ENCODE data around the gene KIDINS220.

KIDINS220 gene

GRCh38 chr2:8836971-8837794, at the start of gene KIDINS220:
Gene KIDINS220 (minus strand): TSS chr2:8837613. CDS start chr2:8827093, 10,520 bp downstream.
- peak; percentile 87 for DNase-seq

- no peak for DNase-seq
These were observed 49.5 kb upstream of the KIDINS220 start for GRCh38 chr2:8886876-8887275.

GRCh38 chr2:8886202-8886518, 48.7 kb upstream of the KIDINS220 start:
- no peak for DNase-seq

GRCh38 chr2:8885449-8886201, 48.2 kb upstream of the KIDINS220 start:
- no peak for DNase-seq

GRCh38 chr2:8884812-8885211, 47.4 kb upstream of the KIDINS220 start:
- no peak for DNase-seq

DNA sequence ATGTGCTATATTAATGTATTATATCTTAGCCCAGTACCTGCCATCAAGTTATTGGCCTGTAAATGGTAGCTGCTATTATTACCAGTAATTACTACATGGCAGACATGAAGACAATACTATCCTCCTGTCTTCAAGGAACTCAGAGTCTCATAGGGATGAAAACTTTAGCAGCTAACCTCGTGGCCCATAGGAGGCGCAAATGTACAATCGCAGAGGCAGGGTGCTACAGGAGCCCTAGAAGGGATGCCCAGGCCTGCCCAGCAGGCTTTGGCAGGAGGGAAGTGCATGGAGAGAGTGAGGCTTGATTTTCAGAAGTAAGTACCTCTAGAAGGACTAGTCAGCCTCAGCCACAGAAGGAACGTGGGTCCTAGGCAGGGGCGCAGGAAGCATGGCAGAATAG, 44.7 kb upstream of the KIDINS220 start:
- peak; percentile 66 for DNase-seq

DNA sequence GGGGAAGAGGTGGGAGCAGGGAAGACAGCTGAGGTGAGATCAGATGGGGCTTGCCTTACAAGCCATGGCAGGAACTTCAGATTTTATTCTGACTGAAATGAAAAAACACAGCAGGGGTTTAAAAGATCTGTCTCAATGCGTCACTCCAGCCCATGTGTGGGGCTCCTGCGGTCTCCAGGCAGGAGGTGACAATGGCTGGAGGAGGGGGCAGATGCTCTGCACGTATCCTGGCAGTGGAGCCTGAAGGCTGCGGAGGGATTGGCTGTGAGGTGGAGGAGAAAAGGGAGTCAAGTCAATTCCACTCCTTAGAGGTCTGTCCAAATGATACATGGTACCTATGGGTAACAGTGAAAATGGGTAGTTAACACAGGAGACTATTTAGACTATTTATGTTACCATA, 40.5 kb upstream of the KIDINS220 start:
- DNase-seq: no peak

DNA sequence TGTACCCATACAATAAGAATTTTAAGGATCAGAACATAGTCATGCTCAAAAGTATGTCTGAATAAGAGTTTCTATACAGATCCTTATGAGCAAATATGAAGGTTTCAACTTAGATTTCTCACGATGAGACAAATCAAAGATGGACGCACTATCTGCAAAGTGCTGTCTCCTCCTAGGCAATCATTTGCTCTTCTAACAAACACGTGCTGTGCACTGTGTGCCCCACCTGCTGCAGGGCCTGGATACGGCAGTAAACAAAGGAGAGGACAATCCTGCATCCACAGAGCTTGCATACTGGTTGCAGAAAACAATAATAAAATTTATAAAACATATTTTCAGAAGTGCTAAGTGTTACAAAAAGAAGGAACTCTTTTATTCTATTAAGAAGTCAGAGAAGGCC, 39.9 kb upstream of the KIDINS220 start:
- DNase-seq: no peak

DNA sequence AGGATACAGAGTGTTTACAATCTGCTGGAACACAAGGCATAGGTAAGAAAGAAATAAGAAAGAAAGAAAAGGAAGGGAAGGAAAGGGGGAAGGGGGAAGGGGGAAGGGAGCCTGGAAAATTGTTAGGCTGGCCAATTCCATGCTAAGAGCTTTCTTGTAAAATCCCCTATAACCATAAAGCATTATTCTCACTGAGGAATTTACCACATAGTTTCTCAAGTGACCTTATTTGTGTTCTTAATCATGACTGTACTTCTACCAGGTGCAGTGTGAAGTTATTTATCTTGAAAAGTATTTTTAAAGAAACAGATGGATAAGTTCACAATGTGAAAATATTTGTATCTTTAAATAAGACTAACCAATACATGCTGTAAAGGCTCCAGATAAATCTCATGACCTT, 39.2 kb upstream of the KIDINS220 start:
- no peak for DNase-seq

DNA sequence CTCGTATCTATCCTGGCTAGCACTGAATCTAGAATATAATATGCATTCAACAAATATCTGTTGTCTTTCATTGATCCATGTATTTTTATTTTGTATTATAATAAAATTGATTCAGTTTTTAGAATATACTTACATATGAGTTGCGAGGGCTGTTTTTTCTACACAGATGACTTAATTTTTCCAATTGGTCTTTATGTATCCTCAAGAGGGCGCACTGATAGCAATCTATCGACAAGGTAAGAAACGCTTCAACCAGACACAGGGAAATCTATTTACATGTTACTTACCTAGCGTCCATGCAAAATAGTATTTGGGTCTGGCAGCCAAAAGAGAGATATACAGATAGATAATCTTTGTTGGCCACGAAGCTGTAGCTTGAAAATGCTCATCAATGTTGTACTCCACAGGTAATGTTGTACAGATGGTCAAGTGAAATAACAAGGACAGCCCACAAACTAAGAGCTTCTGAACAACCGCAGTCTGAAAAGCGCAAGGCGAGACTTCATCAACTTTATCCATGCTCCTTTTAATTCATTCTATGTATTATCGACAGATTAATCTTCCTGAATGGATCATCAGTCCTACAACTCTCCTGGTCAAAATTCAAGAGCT, 35.5 kb upstream of the KIDINS220 start:
- DNase-seq: peak; percentile 84

GRCh38 chr2:8870441-8870840, 33.0 kb upstream of the KIDINS220 start:
- no peak for DNase-seq

GRCh38 chr2:8867363-8867762, 29.9 kb upstream of the KIDINS220 start:
- DNase-seq: no peak

- no peak for DNase-seq
These were observed 26.0 kb upstream of the KIDINS220 start for GRCh38 chr2:8863331-8863953.

DNA sequence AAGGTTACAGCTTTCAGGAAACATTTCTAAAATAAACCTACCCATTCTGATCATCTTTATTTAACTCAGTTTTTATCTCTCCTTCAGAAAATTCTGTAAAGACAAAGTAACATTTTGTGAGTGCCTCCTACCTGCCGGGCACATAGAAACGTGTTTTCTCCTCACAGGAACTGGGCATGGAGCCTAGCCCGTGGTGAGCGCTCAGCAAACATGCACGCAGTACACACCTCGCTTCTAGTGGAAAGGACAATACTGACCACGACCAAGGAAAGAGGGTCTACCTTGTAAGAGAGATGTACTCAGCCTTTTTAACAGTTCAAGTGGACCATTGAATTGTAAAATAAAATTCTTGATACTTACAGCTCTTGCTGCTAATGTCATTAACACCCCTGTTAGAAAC, 24.8 kb upstream of the KIDINS220 start:
- DNase-seq: no peak

DNA sequence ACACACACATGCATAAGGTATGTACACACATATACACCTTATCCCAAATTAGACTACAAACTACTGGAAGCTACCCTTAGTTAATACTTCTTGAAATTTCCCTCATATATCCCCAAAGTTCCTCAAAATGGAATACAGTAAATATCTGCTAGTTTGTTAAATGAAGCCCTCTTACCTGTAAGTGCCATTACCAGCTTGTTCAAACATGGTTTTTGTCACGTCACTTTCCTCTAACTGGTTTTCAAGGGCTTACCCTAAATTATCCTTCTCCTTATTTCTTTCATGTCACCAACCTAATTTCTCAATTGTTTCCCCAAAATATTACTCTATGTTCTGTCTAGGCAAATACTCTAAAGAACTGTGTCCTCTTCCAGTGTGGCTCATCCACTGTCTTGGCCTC, 24.4 kb upstream of the KIDINS220 start:
- no peak for DNase-seq

DNA sequence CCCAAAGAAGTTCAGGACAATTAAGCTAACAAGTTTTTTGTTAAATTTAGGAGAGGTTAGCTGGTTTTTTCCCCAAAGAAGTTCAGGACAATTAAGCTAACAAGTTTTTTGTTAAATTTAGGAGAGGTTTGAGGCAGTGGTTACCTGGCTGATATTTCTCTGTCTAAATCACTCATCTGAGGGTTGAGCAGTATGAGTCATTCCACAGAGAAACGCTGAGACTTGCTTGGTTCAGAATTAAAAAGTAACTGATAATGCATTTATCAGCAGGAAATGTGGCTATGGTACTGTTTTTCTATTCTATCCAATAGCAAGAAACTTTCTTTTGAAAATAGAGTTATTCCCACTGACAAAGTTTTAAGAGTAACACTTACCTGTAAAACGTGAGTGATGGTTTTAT, 22.8 kb upstream of the KIDINS220 start:
- DNase-seq: no peak

GRCh38 chr2:8858910-8859309, 21.5 kb upstream of the KIDINS220 start:
- no peak for DNase-seq

DNA sequence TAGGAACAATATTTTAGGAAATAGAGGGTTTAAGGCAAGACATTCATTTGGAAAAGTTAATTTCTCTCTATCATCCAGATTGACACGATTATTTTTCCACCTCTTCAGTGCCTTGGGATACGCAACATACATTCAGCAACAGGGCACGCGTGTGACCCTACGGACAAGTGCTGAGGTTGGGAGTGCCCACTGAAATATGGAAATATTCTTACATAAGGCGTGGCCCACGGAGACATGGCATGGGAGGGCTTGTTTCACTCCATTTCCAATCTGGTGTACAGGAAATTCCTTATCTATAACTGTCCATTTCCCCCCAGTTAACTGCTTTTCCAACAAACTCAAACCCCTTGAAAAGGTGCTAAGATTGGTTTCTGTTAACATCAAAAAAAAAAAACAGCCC, 20.9 kb upstream of the KIDINS220 start:
- no peak for DNase-seq

DNA sequence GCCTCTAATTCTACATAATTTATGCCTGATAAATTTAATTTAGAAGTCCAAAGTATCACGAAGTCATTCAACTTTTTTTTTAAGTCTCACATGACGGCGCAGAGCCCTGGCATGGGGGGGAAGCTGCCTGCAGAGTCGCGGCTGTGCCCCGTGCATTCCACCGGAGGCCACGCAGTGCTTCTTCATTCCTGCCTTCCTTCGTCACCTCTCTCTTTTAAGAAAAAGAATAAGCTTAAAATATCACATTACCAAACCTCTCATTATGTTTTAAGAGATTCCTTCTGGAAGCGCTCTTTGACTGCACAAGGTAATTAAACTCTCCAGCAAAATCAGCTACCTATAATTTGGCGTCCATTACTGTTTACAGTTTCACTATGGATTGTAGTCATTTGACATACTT, 20.3 kb upstream of the KIDINS220 start:
- DNase-seq: no peak

- DNase-seq: no peak
These were observed 18.8 kb upstream of the KIDINS220 start for GRCh38 chr2:8856176-8856575.

GRCh38 chr2:8855010-8855409, 17.6 kb upstream of the KIDINS220 start:
- no peak for DNase-seq

- DNase-seq: no peak
These were observed 16.0 kb upstream of the KIDINS220 start for GRCh38 chr2:8853426-8853825.

GRCh38 chr2:8851811-8852560, 14.6 kb upstream of the KIDINS220 start:
- no peak for DNase-seq
